SU-DHL-6 (cell line): ENCODE data around the gene CDK4.
A peak's percentile ranks its signal among the peaks of the same experiment; 100 is the strongest.

ENCODE experiments used
- H2AFZ ChIP-seq: fragments of 200-600 bp; sonication (generic); 2 replicates; pipeline ENCODE4 v1.6.1; 2014; ENCODE audit warnings: low read depth, mild to moderate bottlenecking, moderate library complexity, mixed read lengths, antibody characterized with exemption, low read length; ENCODE audit not compliant: severe bottlenecking
- H3F3A ChIP-seq: fragments of 200-600 bp; shearing (Covaris generic); 2 replicates; pipeline ENCODE4 v1.6.0; 2016; ENCODE audit warnings: antibody characterized with exemption, mild to moderate bottlenecking; ENCODE audit not compliant: insufficient read depth
- H3K27ac ChIP-seq: fragments of 200-600 bp; sonication (generic); 2 replicates; pipeline ENCODE4 v1.5.1; 2016; ENCODE audit warnings: low read depth, mild to moderate bottlenecking, low read length, moderate library complexity, mixed read lengths
- H3K27me3 ChIP-seq: fragments of 200-600 bp; sonication (generic), shearing (Covaris generic); 2 replicates; pipeline ENCODE4 v1.6.0; 2014; ENCODE audit warnings: mild to moderate bottlenecking, low read length
- H3K36me3 ChIP-seq: fragments of 200-600 bp; sonication (generic); 2 replicates; pipeline ENCODE4 v1.6.1; 2014; ENCODE audit warnings: mild to moderate bottlenecking, low read length, mixed read lengths
- H3K4me2 ChIP-seq: fragments of 300-600, 200-600 bp; shearing (Covaris generic), sonication (generic); 2 replicates; pipeline ENCODE4 v1.6.0; 2014; ENCODE audit warnings: low read length, low read depth, mild to moderate bottlenecking; ENCODE audit not compliant: poor library complexity, severe bottlenecking
- H3K4me3 ChIP-seq: fragments of 200-600 bp; sonication (generic); 2 replicates; pipeline ENCODE4 v1.5.1; 2014; ENCODE audit warnings: antibody characterized with exemption, low read length, mild to moderate bottlenecking, mixed read lengths; ENCODE audit not compliant: insufficient read depth, poor library complexity, severe bottlenecking
- H3K79me2 ChIP-seq: fragments of 200-600 bp; sonication (generic); 2 replicates; pipeline ENCODE4 v1.6.1; 2014; ENCODE audit warnings: mild to moderate bottlenecking, low read length, moderate library complexity; ENCODE audit not compliant: insufficient read depth
- H3K9ac ChIP-seq: fragments of 200-600 bp; sonication (generic); 2 replicates; pipeline ENCODE4 v1.7.0; 2014; ENCODE audit warnings: mild to moderate bottlenecking, low read length
- H3K9me2 ChIP-seq: fragments of 200-600 bp; sonication (generic); replicated peaks from 2 replicates; pipeline ENCODE4 v1.6.1; 2014; ENCODE audit warnings: low read length; ENCODE audit not compliant: insufficient read depth
- H3K9me3 ChIP-seq: fragments of 200-600 bp; sonication (generic); 2 replicates; pipeline ENCODE4 v1.6.1; 2014; ENCODE audit warnings: low read length, mixed read lengths; ENCODE audit not compliant: insufficient read depth
- H4K20me1 ChIP-seq: fragments of 200-600 bp; sonication (generic); 2 replicates; pipeline ENCODE4 v1.6.1; 2014; ENCODE audit warnings: low read depth, mild to moderate bottlenecking, antibody characterized with exemption, low read length, moderate library complexity, mixed read lengths
- EZH2phosphoT487 ChIP-seq: fragments of 200-600 bp; sonication (generic), shearing (Covaris generic); conservative IDR thresholded peaks from 2 replicates; pipeline ENCODE4 v1.6.1; 2018; ENCODE audit warnings: mild to moderate bottlenecking, antibody characterized with exemption, low read length, moderate library complexity, mixed read lengths
- TF ChIP-seq, protein P1 (sequence below): fragments of 200-600 bp; sonication (generic); IDR thresholded peaks from one replicate; pipeline ENCODE4 v1.5.1; 2017; ENCODE audit warnings: antibody characterized with exemption, mild to moderate bottlenecking, low read length, moderate library complexity; ENCODE audit not compliant: insufficient read depth, poor library complexity, severe bottlenecking

CDK4 gene

DNA sequence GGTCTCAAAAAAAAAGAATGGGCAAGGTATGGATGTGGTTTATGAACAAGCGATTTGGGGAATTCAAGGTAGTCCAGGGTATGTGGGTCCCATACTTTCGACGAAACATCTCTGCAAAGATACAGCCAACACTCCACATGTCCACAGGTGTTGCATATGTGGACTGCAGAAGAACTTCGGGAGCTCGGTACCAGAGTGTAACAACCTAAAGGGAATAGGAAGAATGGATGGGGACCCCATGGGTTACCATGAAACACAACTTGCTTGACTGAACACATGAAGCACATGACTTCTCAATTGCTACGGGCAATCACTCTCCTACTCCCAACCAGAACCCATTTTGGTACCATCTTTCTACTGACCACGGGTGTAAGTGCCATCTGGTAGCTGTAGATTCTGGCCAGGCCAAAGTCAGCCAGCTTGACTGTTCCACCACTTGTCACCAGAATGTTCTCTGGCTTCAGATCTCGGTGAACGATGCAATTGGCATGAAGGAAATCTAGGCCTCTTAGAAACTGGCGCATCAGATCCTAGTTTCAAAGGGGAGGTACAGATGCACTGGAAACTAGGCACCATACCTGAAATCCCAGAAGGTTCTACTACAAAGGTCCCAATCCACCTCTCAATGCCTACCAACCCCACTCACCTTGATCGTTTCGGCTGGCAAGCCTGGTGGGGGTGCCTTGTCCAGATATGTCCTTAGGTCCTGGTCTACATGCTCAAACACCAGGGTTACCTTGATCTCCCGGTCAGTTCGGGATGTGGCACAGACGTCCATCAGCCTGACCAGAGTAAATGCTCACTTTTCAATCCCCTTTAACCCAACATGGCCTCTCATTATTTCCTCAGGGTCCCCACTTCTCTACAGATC lies 1.3 kb downstream of the CDK4 start:
- Histone ChIP-seq H3K9ac (peak overlapping the region; percentile 72), H4K20me1 (no peaks in the 10 kb centered on the region), H3K36me3 (peaks cover 10% of the 10 kb centered on the region; the same call in 1 of the 2 replicates), H3K27me3 (no peaks in the 10 kb centered on the region), H3F3A (peaks cover 38% of the 10 kb centered on the region), H3K9me2 (no peaks in the 10 kb centered on the region), H2AFZ (no peak overlapping the region), H3K27ac (peak overlapping the region; percentile 41), H3K4me2 (peak overlapping the region; percentile 72), H3K4me3 (peak overlapping the region; percentile 71), H3K9me3 (no peaks in the 10 kb centered on the region), H3K79me2 (peaks cover 28% of the 10 kb centered on the region)
- TF ChIP-seq EZH2phosphoT487: no peak
- TF ChIP-seq, protein P1, sequence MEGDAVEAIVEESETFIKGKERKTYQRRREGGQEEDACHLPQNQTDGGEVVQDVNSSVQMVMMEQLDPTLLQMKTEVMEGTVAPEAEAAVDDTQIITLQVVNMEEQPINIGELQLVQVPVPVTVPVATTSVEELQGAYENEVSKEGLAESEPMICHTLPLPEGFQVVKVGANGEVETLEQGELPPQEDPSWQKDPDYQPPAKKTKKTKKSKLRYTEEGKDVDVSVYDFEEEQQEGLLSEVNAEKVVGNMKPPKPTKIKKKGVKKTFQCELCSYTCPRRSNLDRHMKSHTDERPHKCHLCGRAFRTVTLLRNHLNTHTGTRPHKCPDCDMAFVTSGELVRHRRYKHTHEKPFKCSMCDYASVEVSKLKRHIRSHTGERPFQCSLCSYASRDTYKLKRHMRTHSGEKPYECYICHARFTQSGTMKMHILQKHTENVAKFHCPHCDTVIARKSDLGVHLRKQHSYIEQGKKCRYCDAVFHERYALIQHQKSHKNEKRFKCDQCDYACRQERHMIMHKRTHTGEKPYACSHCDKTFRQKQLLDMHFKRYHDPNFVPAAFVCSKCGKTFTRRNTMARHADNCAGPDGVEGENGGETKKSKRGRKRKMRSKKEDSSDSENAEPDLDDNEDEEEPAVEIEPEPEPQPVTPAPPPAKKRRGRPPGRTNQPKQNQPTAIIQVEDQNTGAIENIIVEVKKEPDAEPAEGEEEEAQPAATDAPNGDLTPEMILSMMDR: no peak

DNA sequence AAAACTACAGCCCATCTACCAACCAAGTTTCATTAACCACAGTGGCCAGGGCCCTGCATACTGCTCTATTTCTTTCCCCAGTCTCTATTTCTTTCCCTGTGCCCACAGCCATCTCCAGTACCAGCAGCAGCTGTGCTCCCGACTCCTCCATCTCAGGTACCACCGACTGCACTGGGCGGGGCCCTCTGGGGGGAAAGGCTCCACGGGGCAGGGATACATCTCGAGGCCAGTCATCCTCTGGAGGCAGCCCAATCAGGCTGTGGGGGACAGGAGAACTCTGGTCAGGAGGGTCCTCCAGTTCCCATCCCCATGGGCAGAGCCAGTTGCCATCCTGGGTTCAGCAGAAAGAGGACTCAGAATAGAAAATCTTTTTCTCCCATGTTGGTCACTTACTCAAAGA lies 3.0 kb downstream of the CDK4 start:
- Histone ChIP-seq H3K27me3 (no peaks in the 10 kb centered on the region), H3F3A (peaks cover 36% of the 10 kb centered on the region), H3K4me3 (no peak overlapping the region), H3K4me2 (no peak overlapping the region), H3K9ac (no peak overlapping the region), H3K9me3 (no peaks in the 10 kb centered on the region), H3K9me2 (no peaks in the 10 kb centered on the region), H4K20me1 (no peaks in the 10 kb centered on the region), H2AFZ (no peak overlapping the region), H3K27ac (no peak overlapping the region), H3K79me2 (peaks cover 28% of the 10 kb centered on the region), H3K36me3 (peaks cover 10% of the 10 kb centered on the region; the same call in 1 of the 2 replicates)
- no peak for TF ChIP-seq EZH2phosphoT487
- TF ChIP-seq, protein P1: no peak

DNA sequence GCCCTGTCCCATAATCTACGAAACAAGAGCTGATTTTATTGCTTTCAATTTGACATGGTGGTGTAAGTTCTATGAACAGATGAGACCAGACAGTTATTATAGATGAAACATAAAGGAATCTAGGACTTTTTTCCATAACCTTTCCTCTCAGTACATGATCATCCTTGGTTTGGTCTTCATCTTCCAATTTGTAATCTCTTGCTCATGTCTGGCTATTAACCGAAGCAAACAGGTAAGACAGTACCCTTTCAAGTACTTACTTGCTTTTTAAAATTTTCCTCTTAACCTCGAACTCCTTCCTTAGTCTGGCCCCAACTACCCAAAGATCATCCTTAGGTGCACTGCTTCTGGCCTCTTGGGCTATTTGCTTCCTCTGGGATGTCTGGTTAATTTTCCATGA lies 6.1 kb downstream of the CDK4 start:
- H3K4me2 ChIP-seq: peak overlapping the region; percentile 87
- no peak overlapping the region for H2AFZ ChIP-seq
- H3K79me2 ChIP-seq: peaks cover 17% of the 10 kb centered on the region
- H3K9me3 ChIP-seq: no peaks in the 10 kb centered on the region
- no peak overlapping the region for H3K4me3 ChIP-seq
- H3F3A ChIP-seq: peaks cover 32% of the 10 kb centered on the region
- H3K27ac ChIP-seq: no peak overlapping the region
- no peaks in the 10 kb centered on the region for H3K9me2 ChIP-seq
- H4K20me1 ChIP-seq: no peaks in the 10 kb centered on the region
- peak overlapping the region; percentile 74; the same call in 1 of the 2 replicates for H3K9ac ChIP-seq
- H3K27me3 ChIP-seq: no peaks in the 10 kb centered on the region
- peaks cover 10% of the 10 kb centered on the region; the same call in 1 of the 2 replicates for H3K36me3 ChIP-seq
- TF ChIP-seq EZH2phosphoT487: no peak
- TF ChIP-seq, protein P1: no peak
